Measurements from ENCODE around the gene TANGO6.

Gene TANGO6

DNA sequence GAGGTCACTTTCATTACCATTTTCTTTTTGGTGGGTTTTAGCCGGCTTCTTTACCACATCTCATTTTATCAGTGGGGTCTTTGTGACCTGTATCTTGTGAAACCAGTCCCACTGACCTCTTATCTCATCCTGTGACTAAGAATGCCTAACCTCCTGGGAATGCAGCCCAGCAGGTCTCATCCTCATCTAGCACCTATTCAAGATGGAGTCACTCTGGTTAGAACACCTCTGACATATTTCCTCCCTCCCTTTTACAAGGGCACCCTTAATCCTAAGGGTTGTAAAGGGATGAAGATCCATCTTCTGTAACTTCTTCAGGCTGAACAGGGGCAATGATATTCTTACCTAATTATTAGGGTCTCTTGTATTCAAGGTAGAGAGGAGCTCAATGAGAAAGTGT, 154.2 kb downstream of the TANGO6 start:
- Histone ChIP-seq H3K27ac (no peak overlapping the region), H3K4me3 (ENCODE audit: low read depth, low read length) (no peak overlapping the region), H3K9me3 (ENCODE audit: severe bottlenecking) (peaks cover 3% of the 10 kb centered on the region), H3K36me3 (no peaks in the 10 kb centered on the region), H3K27me3 (ENCODE audit: insufficient read depth, low read depth, severe bottlenecking) (no peaks in the 10 kb centered on the region)
- no peak for DNase-seq
- no peak for TF ChIP-seq CTCF (IDR thresholded peaks at IDR 0.05; ENCODE audit: low read depth, low read length)

DNA sequence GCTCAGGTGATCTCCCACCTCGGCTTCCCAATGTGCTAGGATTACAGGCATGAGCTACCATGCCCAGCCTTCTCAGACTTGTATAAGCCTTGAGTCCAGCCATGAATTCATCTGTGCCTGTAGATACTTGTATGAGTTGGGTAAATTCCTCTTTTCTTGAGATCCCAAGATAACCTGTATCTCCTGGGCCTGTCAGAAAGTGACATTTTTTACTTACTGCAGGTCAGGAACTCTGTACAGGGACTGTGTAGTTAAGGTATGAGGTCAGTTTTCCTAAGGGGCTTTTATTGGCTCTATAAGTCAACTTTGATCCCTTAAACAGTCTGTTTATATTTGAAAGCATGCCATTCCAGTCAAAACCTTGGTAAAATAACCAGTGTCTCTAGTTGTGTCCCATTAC, 155.8 kb downstream of the TANGO6 start:
- H3K36me3 ChIP-seq: no peaks in the 10 kb centered on the region
- TF ChIP-seq CTCF (IDR thresholded peaks at IDR 0.05; ENCODE audit: low read depth, low read length): no peak
- no peak overlapping the region for H3K27ac ChIP-seq
- H3K9me3 ChIP-seq (ENCODE audit: severe bottlenecking): peaks cover 15% of the 10 kb centered on the region
- no peak for DNase-seq
- no peaks in the 10 kb centered on the region for H3K27me3 ChIP-seq (ENCODE audit: insufficient read depth, low read depth, severe bottlenecking)
- no peak overlapping the region for H3K4me3 ChIP-seq (ENCODE audit: low read depth, low read length)

- no peak overlapping the region for H3K27ac ChIP-seq
- H3K36me3 ChIP-seq: no peaks in the 10 kb centered on the region
- H3K4me3 ChIP-seq (ENCODE audit: low read depth, low read length): no peak overlapping the region
- H3K27me3 ChIP-seq (ENCODE audit: insufficient read depth, low read depth, severe bottlenecking): no peaks in the 10 kb centered on the region
- TF ChIP-seq CTCF (IDR thresholded peaks at IDR 0.05; ENCODE audit: low read depth, low read length): no peak
- H3K9me3 ChIP-seq (ENCODE audit: severe bottlenecking): peaks cover 15% of the 10 kb centered on the region
- DNase-seq: no peak
Measured at GRCh38 chr16:69003500-69003899, 160.2 kb downstream of the TANGO6 start.

DNA sequence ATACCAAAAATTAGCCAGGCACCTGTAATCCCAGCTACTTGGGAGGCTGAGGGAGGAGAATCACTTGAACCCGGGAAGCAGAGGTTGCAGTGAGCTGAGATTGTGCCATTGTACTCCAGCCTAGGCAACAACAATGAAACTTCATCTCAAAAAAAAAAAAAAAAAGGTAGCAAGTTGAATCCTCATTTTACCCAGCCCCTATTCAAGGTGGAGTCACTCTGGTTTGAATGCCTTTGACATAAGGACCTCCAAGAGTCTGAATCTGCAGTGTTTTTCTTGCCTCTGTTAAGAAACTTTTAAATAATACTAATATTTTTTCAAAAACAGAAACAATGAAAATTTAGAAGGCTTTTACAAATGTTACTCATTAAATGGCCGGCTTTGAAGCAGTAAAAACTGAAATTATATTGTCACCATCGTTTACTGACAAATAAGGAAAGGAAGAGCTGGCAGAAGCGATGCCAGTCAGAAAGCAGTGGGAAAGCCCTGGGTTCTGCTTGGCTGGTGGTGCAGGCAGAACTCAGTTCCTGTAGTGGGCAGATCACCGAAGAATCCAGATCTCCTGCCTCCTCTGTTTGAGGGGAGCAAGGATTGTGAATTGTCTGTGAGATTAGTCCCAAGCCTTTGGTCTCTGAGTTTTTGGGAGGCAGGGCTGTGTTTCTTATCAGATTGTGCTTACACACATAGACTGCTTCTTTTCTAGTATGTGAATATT, 162.5 kb downstream of the TANGO6 start:
- H3K27ac ChIP-seq: no peak overlapping the region
- peaks cover 15% of the 10 kb centered on the region for H3K9me3 ChIP-seq (ENCODE audit: severe bottlenecking)
- TF ChIP-seq CTCF (IDR thresholded peaks at IDR 0.05; ENCODE audit: low read depth, low read length): no peak
- DNase-seq: no peak
- no peaks in the 10 kb centered on the region for H3K27me3 ChIP-seq (ENCODE audit: insufficient read depth, low read depth, severe bottlenecking)
- H3K4me3 ChIP-seq (ENCODE audit: low read depth, low read length): no peak overlapping the region
- H3K36me3 ChIP-seq: no peaks in the 10 kb centered on the region

DNA sequence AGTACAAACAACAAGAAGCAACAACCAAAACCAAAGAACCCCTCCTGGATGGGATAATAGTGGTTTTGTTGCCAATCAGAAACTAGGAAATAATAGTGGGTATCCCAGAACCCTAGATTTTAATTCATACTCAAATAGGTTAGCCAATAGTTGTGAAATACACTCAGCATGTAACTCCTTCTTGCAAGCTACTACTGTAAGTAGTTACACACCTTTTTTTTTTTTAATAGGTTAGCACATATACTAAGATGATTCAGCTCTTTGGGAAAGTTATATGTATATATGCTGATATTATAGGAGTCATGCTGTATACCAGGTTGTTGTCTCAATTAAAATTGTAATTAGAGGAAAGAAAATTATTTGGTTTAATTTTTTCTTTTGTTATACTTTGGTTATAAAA, 169.6 kb downstream of the TANGO6 start:
- Histone ChIP-seq H3K4me3 (ENCODE audit: low read depth, low read length) (no peak overlapping the region), H3K9me3 (ENCODE audit: severe bottlenecking) (no peaks in the 10 kb centered on the region)
- no peak for DNase-seq

More for the DNA sequence above, 169.6 kb downstream of the TANGO6 start:
- Histone ChIP-seq H3K27me3 (ENCODE audit: insufficient read depth, low read depth, severe bottlenecking) (no peaks in the 10 kb centered on the region), H3K36me3 (no peaks in the 10 kb centered on the region), H3K27ac (no peak overlapping the region)
- no peak for TF ChIP-seq CTCF (IDR thresholded peaks at IDR 0.05; ENCODE audit: low read depth, low read length)

Data from WERI-Rb-1 (cell line).